Activated CD8-positive, alpha-beta memory T cell treated with anti-CD3 and anti-CD28 coated beads, Interleukin-2, amount 50 U/mL, for 24 hours (primary cell): ENCODE results near the gene MIP.
"Not testable (repeated sequence)": the region's sequence is repeated elsewhere in the genome, so short reads cannot be mapped to it uniquely, and the experiment has no call there.

Experiments
- DNase-seq: peaks from one replicate; pipeline ENCODE4 v3.0.0-alpha.2; 2020; ENCODE audit errors: extremely low read depth

Gene MIP

DNA sequence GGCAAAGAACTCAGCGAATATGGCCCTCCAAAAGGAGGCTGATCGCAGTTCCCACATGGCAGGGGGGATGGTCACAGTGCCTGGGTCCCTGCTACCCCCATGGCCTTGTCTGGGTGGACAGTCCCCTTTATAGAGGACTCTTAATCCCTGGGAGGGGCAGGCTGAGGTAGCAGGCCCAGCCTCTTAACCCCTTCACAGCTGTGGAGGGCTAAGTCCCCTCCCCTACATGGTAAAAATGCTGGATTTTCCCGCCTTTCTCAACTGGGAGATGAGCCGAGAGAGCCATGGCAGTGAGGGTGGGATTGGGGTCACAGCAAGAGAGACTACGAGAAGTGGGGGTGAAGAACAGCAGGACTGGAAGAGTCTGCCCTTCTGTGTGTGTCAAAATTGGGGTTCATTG is at the start of gene MIP:
MIP (minus strand) TSS at position 101 of the 400 bp plus-strand sequence; CDS start at position 57, 44 bp downstream.
- no peak for DNase-seq

DNA sequence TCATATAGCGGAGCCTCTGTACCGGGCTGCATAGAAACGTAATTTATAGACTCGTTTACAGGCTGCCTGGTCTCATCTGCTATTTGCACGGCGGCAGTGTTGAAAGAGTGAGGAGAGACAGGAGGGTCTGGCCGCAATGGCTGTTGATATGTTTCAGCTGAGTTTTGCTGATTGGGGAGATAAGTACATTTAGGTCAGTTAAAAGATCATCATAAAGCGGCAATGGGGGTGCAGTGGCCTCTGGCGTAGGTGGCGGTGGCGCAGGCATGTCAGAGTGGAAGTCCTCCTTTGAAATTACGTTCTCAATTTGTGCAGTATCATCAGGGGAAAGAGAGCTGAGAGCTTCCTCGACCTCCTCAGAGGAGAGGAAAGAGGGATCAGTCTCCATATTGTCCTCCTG is 45.4 kb upstream of the MIP start:
- DNase-seq: not testable (repeated sequence)

DNA sequence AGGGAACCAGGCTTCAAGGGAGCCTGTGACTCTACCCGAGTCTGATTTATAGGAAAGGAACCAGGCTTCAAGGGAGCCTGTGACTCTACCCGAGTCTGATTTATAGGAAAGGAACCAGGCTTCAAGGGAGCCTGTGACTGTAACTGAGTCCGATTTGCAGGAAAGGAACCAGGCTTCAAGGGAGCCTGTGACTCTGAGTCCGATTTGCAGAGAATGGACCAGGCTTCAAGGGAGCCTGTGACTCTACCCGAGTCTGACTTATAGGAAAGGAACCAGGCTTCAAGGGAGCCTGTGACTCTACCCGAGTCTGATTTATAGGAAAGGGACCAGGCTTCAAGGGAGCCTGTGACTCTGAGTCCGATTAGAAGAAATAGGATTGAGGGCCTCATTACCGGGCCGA is 45.0 kb upstream of the MIP start:
- DNase-seq: not testable (repeated sequence)

DNA sequence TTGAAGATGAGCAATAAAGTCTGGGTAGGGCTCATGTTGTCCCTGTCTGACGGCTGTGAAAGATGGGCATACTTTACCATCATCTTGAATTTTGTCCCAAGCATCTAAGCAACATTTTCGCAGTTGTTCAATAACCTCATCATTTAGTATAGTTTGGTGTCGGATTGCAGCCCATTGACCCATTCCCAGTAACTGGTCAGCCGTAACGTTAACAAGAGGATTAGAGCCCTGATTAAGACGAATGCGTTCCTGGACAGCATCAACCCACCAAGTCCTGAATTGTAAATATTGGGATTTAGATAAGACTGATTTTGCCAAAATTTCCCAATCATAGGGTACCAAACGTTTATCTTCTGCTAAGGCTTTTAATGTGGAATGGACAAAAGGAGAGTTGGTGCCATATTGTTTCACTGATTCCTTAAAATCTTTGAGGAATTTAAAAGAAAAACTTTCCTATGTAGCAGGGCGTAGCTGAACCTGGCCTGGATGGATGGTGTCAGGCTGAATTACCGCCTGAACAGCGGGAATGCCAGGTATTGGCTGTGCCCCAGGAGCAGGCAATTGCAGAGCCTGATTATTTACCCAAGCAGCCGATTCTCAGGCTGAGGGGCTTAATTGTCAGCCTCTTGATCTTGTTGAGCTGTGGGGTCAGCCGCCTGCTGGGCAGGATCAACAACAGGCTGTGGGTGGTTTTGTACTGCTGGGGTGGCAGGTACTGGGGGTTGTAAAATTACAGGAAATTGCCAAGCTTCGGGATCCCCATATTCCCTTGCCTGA is 43.9 kb upstream of the MIP start:
- not testable (repeated sequence) for DNase-seq

DNA sequence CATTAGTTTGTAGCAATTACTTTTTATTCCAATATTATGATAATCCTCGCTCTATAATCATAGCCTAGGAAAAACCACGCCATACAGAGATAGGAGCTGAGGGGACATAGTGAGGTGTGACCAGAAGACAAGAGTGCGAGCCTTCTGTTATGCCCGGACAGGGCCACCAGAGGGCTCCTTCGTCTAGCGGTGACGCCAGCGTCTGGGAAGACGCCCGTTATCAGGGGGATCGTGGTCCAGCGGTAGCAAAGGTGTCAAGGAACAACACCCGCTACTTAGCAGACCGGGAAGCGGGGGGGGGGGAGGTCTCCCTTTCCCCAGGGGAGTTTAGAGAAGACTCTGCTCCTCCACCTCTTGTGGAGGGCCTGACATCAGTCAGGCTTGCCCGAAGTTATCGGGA is 42.2 kb upstream of the MIP start:
- DNase-seq: peak; percentile 28

DNA sequence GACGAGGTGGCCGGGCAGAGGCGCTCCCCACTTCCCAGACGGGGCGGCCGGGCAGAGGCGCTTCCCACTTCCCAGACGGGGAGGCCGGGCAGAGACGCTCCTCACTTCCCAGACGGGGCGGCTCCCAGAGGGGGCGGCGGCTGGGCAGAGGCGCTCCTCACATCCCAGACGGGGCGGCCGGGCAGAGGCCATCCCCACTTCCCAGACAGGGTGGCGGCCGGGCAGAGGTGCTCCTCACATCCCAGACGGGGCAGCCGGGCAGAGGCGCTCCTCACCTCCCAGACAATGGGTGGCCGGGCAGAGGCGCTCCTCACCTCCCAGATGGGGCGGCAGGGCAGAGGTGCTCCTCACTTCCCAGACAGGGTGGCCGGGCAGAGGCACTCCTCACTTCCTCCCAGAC is 40.0 kb upstream of the MIP start:
- not testable (repeated sequence) for DNase-seq

DNA sequence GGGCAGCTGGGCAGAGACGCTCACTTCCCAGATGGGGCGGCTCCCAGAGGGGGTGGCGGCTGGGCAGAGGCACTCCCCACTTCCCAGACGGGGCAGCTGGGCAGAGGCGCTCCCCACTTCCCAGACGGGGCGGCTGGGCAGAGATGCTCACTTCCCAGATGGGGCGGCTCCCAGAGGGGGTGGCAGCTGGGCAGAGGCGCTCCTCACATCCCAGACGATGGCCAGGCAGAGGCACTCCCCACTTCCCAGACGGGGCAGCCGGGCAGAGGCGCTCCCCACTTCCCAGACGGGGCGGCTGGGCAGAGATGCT is 39.6 kb upstream of the MIP start:
- DNase-seq: not testable (repeated sequence)

DNA sequence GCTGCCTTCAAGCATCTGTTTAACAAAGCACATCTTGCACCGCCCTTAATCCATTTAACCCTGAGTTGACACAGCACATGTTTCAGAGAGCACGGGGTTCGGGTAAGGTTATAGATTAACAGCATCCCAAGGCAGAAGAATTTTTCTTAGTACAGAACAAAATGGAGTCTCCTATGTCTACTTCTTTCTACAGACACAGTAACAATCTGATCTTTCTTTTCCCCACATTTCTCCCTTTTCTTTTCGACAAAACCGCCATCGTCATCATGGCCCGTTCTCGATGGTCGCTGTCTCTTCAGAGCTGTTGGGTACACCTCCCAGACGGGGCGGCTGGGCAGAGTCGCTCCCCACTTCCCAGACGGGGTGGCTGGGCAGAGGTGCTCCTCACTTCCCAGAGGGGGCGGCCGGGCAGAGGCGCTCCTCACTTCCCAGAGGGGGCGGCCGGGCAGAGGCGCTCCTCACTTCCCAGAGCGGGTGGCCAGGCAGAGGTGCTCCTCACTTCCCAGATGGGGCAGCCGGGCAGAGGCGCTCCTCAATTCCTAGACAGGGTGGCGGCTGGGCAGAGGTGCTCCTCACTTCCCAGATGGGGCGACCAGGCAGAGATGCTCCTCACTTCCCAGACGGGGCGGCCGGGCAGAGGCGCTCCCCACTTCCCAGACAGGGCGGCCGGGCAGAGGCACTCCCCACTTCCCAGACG is 39.1 kb upstream of the MIP start:
- not testable (repeated sequence) for DNase-seq

DNA sequence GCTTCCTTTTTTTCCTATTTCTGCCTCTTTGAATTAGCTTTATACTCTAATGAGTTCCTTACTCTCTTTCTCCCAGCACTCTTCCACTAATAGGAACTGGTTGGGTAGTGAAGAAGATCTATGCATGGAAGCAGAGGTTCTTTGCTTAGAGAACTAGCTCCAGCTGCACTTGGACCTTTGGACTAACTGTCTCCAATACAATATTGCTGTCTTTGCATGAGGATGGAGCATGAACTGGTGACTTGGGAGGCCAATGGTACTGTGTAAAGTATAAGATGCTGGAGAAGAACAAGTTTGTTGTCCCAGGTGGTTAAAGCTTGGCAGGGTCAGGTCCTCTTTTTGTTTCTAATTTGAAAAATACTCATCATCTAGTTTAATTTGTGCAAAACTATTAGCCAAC is 35.9 kb upstream of the MIP start:
- DNase-seq: no peak

DNA sequence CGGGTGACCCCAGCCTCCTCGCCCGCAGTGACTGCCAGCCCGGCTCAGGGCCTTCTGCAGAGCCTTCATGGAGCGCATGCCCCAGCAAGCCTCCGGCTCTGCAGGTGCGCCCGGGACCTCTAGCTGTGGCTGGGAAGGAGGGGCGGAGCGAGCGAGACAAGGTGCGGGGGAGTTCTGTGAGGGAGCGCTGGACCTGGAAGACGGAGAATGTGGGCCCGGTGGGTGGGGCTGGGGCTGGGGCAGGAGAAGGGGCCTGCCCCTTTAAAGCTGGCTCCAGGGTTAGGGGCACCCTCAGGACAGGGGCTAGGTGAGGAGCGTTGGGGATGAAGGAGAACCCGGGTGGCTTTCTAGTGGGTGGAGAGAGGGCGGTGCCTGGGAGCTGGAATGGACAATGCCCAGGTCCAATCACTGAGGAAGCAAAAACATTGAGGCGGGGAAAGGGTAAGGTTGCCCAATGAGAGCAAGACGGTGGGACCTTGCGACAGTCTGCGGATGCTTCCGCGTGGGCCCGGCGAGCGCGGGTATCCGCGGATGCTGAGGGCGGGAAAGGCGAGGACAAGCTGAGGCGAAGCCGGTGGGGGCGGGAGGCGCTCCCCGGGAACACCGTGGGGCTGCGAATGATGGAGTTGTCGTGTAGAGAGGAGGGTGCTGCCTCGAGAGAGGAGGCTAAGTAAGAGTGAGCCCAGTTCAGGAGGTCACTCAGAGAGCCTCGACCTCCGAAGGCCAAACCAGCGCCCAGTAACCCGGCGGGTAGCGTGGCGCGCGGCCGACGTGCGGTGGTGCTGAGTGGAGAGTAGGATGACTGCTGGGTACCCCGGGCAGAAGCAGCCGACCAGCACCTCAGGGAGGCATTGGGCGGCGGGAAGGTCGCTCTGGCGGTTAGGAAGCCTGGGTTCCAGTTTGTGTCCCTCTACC is 33.8 kb upstream of the MIP start, which contains the start of gene GLS2:
GLS2 (minus strand) TSS at position 121 of the 915 bp plus-strand sequence; CDS start at position 78, 43 bp downstream.
- peak; percentile 39 for DNase-seq

DNA sequence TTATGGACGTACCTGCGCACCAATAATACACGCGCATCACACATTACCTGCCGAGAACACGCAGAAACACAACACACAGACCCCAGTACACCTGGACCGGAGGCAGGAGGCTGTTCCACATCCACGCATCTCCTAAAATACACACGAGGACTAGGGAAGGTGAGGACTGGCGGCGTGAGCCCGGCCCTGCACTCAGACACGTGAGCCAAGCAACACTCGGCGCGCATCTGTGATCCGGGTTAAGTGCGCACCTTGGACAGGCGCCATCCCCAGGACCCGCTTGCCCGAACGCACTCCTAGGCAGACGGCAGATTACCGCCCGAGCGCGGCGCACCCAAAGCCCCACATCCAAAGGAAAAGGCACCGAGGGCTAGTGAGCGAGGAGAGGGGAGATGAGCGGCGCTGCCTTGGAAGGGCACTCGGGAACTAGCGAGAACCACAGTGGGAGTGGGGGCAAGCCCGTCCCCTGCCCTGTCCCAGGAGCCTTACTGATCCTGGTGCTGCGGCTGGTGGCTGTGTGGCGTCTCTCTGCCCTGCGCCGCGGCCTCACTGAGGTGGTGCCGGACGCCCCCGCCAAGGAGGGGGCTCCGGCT is 33.1 kb upstream of the MIP start:
- DNase-seq: no peak

DNA sequence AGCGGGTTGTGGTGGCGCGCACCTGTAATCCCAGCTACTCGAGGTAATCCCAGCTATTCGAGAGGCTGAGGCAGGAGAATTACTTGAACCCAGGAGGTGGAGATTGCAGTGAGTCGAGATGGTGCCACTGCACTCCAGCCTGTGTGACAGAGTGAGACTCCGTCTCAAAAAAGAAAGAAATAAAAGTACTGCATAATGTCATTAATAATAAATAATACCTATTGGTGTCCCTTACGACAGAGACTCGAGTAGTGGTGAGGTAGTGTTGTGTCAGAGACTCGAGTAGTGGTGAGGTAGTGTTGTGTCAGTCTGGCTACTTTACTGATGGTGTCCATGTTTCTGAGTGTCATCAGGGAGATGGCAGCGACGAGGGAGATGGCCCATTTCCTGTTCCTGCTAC is 32.2 kb upstream of the MIP start:
- DNase-seq: no peak

DNA sequence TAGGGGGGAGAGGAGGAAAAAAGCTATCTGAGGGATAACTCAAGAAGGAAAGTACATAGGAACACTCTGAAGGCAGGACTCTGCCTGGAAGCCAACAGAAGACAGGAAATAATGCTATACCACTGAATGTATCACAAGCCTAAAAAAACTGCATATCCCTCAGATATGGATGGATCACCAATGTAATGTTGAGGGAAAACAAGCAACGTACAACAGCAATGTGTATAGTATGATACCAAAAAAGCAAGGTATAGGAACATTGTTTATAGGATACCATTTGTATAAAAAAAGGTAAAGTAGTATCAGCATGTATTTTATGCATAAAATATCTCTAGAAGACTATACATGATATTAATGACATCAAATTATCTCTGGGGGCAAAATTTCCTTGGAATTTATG is 30.1 kb upstream of the MIP start:
- no peak for DNase-seq

DNA sequence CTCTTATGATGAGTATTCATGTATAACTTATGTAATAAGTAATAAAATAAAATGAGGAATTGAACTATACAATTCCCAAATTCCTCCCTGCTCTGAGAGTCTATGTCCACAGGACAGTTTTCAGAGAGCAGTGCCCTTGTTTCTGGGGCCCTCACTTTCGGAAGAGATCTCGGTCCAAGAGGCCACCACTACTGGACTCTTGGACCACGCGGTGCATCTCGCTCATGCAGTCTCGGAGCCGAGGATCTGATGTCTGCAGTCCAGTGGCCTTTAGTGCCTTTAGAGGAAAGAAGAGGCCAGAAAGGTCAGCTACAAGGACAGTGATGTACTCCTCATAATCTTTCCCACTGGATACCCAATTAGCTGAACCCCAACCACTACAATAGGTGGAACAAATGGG is 25.2 kb upstream of the MIP start:
- no peak for DNase-seq

DNA sequence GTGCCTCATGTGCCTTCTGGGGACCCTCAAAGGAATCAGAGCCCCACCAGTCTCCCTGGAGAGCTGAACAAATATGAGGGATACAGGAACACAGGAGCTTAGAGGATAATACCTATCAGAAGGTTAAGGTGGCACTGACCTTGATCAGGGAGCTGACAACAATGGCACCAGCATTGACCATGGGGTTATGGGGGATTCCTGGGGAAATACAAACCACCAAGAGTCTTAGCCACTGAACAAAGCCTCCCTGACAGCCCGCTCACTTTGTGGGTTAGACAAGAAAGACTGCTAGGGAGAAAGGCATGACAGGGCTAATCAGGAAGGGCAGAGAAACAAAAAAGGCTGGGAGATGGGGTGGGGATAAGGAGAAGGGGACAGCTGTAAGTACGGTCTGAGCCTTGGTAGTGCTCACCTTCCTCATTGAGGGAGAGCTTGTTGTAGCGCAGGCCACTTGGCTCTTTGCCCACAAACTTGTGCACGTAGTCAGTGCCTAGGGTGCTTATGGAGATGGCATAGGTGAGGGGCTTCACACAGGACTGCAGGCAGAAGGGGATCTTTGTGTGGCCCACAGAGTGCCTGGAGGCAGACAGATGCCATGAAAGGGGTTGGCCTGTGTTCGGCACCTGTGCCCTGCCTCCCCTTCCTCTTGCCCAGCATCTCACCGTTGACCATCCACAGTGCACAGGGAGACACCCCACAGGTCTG is 23.2 kb upstream of the MIP start:
- no peak for DNase-seq

DNA sequence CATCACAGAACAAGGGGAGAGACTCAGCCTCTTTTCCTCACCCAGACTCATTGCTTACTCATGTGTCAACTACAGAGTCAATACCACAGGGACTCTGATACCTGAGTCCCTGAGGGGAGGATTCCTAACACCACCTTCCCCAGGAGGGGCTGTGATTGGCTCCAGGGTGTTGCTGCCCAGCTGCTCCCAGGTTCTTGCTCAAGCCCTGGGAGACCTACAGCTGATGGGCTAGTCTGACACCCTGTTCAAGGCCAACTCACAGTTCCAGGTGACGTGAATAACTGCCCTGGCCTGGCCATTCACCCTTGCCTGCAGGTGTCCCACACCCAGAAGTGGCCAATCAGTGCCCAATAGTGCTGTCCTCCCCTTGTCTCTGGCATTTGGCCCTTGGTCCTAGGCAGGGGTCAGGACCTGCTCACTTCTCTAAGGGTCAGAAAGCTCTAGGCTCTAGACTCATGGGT is 22.5 kb upstream of the MIP start:
- DNase-seq: no peak

DNA sequence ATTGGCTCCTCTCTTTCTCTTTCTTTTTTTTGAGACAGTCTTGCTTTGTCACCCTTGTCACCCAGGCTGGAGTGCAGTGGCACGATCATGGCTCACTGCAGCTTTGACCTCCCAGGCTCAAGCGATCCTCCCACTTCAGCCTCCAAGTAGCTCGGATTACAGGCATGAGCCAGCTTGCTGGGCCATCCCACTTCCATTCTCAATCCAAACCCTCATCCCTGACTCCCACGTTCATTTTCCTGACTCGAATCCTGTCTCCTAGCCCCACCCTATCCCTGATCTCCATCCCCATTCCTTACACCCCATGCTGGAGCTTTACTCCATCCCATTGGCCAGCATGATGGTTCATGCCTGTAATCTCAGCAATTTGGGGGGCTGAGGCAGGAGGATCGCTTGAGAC is 21.7 kb upstream of the MIP start:
- DNase-seq: no peak

DNA sequence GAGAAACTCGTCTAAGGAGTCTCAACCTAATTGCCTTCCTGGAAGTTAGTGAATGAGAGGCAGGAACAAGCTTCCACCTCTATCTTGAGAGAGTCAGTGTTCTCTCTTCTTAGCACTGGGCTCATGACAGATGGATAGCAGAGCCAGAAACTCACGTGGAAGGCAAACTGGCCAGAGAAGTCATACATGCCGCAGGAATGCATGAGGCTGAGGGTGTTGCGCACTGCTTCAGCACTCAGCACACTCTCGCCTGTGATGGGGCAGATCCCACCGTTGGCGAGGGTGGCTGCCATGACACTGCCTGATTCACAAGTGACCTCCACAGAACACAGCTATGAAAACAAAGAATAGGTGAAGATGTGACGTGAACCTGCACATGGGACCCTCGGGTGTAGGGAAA is 19.9 kb upstream of the MIP start:
- no peak for DNase-seq

DNA sequence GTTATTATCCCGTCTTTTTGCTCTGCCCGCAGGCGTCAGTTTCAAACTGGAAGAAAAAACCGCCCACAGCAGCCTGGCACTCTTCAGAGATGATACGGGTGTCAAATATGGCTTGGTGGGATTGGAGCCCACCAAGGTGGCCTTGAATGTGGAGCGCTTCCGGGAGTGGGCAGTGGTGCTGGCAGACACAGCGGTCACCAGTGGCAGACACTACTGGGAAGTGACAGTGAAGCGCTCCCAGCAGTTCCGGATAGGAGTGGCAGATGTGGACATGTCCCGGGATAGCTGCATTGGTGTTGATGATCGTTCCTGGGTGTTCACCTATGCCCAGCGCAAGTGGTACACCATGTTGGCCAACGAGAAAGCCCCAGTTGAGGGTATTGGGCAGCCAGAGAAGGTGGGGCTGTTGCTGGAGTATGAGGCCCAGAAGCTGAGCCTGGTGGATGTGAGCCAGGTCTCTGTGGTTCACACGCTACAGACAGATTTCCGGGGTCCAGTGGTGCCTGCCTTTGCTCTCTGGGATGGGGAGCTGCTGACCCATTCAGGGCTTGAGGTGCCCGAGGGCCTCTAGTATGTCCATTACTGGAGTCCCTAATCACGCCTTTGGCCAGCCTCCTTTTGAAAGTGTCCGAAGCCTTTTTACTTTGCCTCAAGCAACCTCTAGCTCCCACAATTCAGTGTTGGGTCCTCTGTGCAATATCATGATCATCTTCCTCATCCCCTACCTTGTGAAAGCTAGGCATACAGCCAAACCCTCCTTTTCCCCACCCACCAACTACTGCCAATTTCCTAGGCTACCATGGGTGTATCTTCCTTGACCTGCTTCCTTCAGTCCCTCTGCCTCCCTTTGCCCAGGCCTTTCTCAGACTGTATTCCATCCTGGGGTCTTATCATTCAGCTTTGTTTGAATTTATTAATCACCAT is 14.8 kb upstream of the MIP start:
- no peak for DNase-seq
